M059J (cell line): ENCODE measurements around the gene CENPB. TPM values are rescaled to one million over a fixed set of nuclear protein-coding genes. Genes with fewer than 3 reads are reported as not detected.
A peak's percentile ranks its signal among the peaks of the same experiment; 100 is the strongest.
"Not testable (repeated sequence)": the region's sequence is repeated elsewhere in the genome, so short reads cannot be mapped to it uniquely, and the experiment has no call there.

Experiments used
- DNase-seq: peaks from one replicate; pipeline ENCODE4 v3.0.0-alpha.2; 2012; ENCODE audit warnings: low read depth
- total RNA-seq: library from RNA; depleted of rRNA; stranded (reverse); fragments of >200 nt; shearing (Covaris generic); gene quantifications from 2 replicates; pipeline ENCODE4 v1.2.3, GENCODE V29; 2014

Gene CENPB
- total RNA-seq, 1 experiment from 2014 or later: 161 TPM

DNA sequence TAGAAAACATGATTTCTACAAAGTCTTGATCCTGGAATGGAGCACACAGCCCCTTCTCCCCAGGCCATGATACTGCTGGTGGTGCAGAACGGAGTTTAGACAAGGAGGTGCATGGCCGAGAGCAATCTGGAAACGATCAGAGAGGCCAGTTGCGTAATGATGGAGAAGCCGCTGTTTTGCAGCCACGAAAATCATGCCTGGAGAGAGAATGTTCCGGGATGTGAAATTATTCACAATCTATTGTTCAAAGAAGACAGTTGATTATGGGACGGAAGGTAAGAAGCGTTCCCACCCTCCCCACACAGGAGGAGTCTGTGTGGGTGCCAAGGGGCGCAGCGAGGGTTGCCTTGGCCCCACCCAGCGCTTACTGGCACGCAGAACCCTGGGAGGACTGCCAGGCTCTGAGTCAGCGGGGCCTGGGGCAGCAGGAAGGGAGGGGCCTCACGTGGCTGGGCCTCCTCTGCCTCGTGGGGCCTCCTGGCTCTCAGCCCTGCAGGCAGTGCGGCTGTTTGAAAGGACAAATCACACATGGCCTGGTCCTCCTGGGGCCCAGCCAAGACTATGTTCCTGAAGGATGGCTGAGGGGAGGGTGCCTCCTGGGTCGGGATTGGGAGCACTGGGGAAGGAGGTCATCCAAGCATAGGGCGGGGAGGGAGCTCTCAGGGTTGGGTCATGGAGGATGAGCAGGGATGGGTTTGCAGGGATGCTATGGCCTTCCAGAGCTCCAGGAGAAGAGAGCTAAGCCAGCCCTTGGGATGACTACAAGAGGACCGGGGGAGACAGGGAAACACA, 25.1 kb upstream of the CENPB start:
- peak; percentile 99 for DNase-seq

DNA sequence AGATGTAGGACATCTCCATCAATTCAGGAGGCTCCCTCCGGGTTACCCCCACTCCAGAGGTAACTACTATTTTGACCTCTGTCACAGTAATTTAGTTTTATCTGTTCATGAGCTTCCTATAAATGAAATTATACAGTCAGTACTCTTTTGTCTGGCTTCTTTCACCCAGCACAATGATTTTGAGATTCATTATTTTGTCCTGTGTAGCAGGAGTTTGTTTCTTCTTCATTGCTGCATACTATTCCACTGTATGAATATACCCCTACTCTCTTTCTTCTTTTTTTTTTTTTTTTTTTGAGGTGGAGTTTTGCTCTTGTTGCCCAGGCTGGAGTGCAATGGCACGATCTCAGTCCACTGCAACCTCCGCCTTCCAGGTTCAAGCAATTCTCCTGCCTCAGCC, 22.0 kb upstream of the CENPB start:
- DNase-seq: no peak

DNA sequence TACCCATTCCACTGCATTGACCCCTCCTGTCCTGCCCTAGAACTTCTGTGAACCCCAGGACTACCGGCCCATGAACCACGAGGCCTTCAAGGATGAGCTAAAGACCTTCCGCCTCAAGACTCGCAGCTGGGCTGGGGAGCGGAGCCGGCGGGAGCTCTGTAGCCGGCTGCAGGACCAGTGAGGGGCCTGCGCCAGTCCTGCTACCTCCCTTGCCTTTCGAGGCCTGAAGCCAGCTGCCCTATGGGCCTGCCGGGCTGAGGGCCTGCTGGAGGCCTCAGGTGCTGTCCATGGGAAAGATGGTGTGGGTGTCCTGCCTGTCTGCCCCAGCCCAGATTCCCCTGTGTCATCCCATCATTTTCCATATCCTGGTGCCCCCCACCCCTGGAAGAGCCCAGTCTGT, 18.2 kb upstream of the CENPB start:
- DNase-seq: no peak

DNA sequence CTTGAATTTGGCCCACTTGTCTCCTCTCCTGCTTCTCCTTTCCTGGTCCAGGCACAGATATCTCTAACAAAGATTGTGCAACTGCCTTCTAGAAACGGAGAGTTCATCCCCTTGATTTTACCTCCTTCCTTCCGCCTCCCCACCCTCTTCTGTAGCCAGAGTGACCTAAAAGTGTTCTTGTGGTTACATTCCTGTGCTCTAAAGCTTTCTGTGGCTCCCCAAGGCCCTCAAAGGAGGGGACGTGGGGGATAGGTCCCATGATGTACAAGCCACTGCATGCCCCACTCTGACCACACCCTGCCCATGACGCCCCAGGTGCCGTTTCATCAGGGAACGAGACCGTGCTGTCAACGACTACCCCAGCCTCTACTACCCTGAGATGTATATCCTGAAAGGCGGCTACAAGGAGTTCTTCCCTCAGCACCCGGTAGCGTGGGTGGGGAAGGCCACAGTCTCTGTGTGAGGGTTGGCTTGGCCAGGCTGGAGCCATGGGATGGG, 17.8 kb upstream of the CENPB start:
- no peak for DNase-seq

DNA sequence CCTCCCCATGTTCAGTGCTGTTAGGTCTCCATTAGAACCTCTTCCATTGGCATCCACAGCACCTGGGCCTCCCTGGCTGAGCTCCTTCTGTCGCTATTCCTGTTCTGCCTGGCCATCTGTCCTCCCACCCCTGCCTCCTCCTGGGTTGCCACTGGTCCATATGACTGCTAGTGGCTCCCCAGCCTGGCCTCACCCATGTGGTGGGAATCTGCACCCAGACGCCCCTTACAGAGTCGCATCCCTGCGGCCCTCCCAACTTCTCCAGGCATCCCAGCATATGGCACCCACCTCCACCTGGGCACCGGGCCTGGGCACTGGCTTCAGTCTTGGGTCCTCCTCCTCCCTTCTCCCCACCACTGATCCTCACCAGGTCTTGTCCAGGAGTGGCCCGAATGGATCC, 17.3 kb upstream of the CENPB start:
- DNase-seq: no peak

DNA sequence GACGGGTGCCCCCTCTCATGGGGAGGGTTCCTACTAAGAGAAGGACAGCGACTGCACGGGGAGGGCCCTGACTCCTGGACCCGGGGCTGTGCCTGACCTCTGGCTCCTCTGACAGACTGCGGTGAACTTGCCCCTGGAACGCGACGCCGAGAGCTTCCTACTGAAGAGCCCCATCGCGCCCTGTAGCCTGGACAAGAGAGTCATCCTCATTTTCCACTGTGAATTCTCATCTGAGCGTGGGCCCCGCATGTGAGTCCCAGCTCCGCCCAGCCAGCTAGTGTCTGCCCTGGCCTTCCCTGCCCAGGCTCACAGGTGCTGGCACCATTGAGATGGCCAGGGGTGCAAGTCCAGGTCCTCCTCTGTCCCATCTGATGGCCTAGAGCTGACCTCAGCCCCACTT, 16.7 kb upstream of the CENPB start:
- no peak for DNase-seq

DNA sequence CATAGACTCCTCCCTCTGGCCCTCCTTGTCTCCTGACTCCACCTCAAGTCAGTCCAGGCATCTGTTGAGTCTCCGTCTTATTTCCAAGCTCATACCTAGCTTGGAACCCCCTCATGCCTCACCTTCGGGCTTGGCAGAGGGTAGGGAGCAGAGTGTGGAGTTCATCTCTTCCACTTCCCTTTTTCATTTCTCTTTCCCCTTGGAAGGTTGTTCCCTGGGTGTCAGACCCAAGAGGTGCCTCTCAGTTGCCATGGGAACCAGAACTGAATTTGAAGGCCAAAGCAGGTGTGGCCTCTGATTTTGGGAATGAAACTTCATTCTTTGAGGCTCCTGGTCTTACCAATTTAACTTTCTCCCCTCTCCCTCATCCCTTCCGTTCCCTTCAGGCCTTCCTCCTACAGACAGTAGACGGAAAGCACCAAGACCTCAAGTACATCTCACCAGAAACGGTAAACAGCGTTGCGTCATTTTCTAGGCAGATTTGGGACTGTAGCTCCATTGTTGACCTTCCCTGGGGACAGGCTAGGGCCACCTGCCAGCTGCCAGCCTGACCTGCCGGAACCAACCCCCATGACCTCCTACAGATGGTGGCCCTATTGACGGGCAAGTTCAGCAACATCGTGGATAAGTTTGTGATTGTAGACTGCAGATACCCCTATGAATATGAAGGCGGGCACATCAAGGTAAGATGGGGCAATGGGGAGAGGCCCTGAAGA, 16.1 kb upstream of the CENPB start:
- no peak for DNase-seq

DNA sequence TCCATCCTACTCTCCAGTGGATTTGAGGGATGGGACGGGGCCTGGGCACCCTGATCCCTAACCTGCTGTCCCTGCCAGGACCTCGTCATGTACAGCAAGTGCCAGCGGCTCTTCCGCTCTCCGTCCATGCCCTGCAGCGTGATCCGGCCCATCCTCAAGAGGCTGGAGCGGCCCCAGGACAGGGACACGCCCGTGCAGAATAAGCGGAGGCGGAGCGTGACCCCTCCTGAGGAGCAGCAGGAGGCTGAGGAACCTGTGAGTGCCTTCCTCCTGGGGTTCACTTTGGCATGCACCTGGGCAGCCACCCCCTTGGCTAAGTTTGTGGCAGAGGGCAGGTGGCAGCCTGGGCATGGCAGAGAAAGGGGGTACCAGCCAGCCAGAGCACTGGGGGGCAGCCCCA, 15.3 kb upstream of the CENPB start:
- no peak for DNase-seq

DNA sequence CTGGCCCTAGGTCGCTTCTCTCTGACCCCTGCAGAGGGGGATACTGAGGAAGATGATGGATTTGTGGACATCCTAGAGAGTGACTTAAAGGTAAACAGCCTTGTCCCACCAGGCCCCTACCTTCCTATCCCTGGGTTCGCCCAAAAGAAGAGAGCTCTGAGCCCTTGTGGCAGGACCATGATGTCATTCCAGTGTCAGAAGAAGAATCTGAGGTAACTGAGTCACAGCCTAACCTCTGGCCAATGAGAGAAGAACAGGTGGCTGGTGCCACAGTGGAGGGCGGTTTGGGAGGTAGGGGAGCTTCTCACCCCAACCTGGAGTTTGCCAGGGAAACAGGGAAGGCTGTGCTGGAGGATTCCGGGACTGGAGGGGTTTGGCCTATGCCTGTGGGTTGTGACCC, 14.8 kb upstream of the CENPB start:
- no peak for DNase-seq

DNA sequence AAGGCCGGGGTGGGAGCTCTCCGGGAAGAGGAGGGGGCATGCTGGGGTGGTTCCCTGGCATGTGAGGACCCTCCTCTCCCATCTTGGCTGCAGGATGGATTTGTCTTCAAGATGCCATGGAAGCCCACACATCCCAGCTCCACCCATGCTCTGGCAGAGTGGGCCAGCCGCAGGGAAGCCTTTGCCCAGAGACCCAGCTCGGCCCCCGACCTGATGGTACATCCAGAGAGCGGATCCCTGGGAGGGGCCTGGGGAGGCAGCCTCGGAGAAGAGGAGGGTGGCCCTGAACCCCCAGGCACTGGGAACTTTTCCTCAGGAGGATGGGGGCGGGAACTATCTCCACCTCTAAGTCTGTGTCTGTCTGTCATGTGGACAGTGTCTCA, 14.3 kb upstream of the CENPB start:
- DNase-seq: no peak

DNA sequence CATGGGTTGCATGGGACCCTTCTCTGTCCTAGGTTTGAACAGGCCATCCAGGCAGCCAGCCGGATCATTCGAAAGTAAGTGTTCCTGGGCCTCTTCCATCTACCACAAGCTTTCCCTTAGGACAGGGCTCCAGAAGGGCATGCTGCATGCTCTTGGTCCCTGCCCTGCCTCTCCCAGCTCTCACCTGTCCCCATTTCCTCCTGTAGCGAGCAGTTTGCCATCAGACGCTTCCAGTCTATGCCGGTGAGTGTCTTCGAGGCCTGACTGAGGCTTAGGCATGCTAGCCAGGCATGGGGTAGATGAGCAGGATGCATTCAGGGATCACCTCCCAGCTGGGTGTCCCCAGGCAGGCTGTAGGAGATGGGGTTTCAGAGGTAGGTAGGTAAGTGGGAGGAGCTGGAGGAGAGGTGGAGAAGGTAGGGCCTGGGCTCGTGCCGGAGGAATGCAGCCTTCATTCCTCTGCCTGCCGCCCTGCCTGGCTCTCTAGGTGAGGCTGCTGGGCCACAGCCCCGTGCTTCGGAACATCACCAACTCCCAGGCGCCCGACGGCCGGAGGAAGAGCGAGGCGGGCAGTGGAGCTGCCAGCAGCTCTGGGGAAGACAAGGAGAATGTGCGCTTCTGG, 13.8 kb upstream of the CENPB start:
- no peak for DNase-seq

DNA sequence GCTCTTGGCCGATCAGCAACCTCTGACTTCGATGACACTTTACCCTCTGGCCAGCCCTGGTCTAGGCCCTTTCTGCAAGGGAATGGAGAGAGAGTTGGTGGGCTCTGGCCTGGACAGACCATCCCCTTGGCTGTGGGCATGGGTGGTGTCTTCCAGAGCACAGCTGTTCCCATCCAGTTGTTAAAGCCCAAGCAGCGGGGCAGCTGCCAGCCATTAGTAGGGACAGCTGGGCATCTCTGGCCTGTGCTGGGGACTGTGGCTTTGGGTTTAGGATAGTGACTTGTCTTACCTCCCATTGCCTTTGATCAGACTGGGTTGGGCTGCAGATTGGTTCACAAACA, 12.3 kb upstream of the CENPB start:
- DNase-seq: no peak

DNA sequence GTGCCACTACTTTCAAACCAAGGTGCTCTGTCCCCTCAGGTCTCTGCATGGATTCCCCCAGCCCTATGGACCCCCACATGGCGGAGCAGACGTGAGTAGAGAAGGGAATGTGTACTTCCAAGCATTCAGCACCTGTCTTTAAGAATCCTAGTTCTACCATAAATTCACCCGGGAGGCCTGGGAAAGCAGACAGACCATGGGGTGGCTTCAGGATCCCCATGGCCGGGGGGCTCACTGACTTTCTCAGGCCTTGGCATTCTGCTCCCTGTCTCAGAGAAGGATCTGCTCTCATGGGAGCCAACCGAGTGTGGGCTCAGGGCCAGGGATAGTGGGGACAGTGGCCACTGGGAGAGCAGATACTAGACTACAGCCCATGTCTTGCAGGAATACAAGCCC, 11.8 kb upstream of the CENPB start:
- DNase-seq: no peak

DNA sequence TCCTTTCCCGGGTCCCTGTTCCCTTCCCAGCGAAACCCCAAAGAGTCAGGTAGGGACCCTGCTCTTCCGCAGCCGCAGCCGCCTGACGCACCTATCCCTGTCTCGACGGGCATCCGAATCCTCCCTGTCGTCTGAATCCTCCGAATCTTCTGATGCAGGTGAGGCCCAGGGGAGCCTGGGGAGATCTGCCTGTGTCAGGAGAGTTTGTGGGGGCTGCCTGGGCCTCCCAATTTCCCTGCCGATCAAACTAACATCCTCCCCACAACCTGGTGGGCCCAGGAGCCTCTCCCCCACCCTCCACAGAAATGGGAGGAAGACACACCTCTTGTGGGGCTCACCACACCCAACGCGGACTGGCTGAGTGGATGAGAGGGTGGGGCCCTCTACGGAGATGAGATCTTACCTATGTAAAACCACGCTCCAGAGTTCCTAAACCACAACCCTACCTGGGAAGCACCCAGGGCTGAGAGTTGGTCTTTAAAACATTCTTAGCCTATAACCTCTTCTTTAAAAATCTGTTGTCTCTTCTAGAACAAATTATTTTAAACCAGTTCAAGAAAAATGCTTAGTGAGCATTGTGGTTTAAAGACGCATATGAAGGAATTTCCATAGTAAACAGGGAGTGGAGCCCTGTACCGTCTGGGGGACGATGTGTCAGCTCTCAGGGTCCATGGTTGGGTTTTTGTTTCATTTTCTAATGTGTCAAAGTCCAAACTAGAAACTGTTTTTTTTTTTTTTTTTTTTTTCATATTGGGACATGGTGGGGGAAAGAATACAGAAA, 11.2 kb upstream of the CENPB start:
- DNase-seq: peak; percentile 62

DNA sequence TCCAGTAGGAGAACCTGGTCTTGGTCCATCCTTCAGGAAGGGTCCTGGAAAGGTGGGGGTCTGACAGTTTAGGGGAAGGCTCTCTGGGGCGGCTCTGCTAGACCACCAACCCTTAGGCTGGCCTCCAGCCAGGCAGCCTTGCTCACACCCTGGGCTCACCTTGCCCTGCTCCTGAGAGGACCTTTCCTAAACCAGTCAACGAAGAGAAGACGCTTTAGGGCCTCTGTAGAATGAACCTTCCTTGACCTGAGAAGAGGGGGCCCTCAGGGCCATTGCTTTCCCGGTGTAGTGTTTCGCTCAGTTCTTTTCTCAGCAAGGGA, 10.6 kb upstream of the CENPB start:
- no peak for DNase-seq

DNA sequence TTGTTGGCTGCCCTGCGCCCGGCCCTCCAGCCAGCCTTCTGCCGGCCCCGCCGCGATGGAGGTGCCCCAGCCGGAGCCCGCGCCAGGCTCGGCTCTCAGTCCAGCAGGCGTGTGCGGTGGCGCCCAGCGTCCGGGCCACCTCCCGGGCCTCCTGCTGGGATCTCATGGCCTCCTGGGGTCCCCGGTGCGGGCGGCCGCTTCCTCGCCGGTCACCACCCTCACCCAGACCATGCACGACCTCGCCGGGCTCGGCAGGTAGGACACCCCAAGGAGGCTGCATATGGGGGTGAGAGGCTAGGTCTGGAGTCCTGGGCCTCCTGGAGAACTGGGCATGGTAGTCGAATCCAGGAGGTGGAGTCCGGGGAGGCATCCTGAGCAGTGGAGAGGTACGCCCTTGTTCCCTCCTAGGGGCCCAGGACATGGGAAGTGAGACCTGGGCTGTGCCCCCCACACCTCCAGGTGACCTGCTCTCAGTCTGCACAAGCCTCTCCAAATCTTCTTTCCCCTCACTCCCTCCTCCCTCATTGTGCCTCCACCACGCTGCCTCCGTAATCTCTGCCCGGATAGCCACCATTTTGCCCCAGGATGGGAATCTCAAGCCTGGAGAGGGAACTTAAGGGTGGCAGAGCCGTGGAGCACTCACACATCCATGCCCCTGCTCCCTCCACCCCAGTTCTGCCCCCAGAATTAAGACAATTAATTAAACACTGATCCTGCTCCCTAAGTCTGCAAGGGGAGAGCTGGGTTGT, 10.1 kb upstream of the CENPB start:
- DNase-seq: no peak

DNA sequence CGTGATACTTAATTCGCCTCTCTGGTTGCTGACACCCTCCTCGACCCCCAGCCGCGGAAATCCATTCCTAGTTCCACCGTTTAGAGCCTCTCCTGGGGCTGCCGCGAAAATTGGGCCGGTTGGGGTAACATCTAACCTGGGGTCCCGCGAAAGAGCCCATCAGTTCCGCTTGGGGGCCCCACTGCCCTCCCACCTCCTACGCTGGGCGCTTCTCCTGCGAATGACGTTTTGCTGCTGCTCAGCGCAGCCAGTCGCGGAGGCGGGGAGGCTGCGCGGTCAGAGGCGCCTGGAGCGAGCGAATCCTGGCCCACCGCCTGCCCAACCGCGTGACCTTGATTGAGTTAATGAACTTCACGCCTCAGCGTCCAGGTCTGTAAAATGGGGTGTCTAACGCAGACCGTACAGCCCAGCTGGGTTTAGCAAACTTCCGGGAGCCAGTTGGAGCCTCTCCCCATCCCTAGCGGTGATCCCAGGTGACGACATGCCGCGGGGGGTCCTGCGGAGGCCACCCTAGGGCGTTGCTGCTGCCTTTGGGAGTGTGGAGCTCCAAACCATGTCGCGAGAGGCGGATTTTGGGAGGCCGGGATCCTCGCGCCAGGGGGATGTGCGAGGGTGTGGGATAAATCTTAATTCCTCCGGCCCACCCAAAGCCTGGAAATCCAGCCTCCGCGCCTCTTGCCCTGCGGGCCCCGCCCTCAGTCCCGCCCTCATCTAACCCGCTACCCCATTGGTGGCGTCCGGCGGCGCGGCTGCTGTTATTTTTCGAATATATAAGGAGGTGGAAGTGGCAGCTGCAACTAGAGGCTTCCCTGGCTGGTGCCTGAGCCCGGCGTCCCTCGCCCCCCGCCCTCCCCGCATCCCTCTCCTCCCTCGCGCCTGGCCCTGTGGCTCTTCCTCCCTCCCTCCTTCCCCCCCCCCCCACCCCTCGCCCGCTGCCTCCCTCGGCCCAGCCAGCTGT, 9.2 kb upstream of the CENPB start, which contains the start of gene CDC25B:
TSS of gene CDC25B (plus strand) at position 800 of the 958 bp plus-strand sequence. CDS start 222 bp downstream, outside the sequence.
- DNase-seq: peak; percentile 96

DNA sequence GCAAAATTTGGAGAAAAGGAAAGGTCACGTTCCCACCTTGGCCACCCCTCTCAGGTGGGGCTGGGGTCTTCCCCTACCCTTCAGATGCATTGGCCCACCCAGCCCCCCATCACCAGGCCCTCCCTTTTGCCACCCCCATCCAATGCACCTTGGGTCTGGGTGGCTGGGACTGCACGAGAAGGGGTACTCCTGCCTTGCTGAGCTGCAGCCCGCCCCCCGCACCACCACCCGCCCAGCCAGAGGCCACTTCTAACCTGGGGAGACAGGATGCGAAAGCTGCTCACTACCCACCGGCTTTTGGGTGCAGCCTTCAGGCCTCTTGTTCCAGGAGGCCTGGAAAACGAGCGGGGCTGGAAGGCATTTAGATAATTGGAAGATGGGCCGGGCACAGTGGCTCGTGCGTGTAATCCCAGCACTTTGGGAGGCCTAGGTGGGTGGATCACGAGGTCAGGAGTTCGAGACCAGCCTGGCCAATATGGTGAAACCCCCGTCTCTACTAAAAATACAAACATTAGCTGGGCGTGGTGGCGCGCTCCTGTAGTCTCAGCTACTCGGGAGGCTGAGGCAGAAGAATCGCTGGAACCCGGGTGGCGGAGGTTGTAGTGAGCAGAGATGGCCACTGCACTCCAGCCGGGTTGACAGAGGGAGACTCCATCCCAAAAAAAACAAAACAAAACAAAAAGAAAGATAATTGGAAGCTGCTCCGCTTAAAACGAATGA, 8.3 kb upstream of the CENPB start:
- no peak for DNase-seq

DNA sequence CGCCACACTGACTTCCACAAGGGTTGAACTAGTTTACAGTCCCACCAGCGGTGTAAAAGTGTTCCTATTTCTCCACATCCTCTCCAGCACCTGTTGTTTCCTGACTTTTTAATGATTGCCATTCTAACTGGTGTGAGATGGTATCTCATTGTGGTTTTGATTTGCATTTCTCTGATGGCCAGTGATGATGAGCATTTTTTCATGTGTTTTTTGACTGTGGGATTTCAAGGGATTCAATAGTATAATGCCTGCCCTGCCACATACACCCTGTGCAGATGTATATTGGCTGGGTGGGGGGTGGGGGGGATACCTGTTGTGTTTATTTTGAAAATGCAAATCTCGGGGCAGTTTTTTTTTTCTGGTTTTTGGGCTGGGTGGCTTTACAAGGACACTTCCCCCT, 7.6 kb upstream of the CENPB start:
- DNase-seq: not testable (repeated sequence)

DNA sequence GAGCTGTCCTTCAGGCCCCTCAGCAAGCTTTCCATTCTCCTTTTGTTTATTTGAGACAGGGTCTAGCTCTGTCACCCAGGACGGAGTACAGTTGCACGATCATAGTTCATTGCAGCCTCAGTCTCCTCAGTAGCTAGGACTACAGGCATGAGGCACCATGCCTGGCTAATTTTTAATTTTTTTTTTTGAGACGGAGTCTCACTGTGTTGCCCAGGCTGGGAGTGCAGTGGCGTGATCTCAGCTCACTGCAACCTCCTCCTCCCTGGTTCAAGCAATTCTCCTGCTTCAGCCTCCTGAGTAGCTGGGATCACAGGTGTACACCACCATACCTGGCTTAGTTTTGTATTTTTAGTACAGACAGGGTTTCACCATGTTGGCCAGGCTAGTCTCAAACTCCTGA, 2.7 kb upstream of the CENPB start:
- not testable (repeated sequence) for DNase-seq
